CD14-positive monocyte (primary cell): ENCODE results near the gene NECTIN1. TPM values are rescaled to one million over a fixed set of nuclear protein-coding genes. Genes with fewer than 3 reads are reported as not detected.

Experiments
- DNase-seq, 3 donors: peaks; one replicate each; pipeline ENCODE4 v3.0.0-alpha.2; 2011 to 2022
- H2AFZ ChIP-seq: 2 replicates; pipeline ENCODE4 v1.6.0; 2012; ENCODE audit warnings: mild to moderate bottlenecking, low read depth, low read length, inconsistent platforms; ENCODE audit not compliant: insufficient read depth, poor library complexity, severe bottlenecking
- H3K27ac ChIP-seq, 2 donors: 1 replicate in 1 of 2; 2 replicates in 1 of 2; pipeline ENCODE4 v1.5.1; 2012 to 2013; ENCODE audit warnings: low read length in 2 of 2, control low read depth in 1 of 2, inconsistent platforms in 1 of 2, low read depth in 1 of 2, mild to moderate bottlenecking in 1 of 2
- H3K27me3 ChIP-seq, 2 donors: one replicate each; pipeline versions ENCODE4 v1.6.0 to v1.6.1; 2011 to 2013; ENCODE audit warnings: low read length in 2 of 2; ENCODE audit not compliant: control insufficient read depth in 2 of 2, insufficient read depth in 2 of 2
- H3K36me3 ChIP-seq, 2 donors: replicated peaks in 1 of 2; 1 replicate in 1 of 2; 2 replicates in 1 of 2; pipeline versions ENCODE4 v1.5.1 to v1.6.1; 2012 to 2013; ENCODE audit warnings: low read length in 2 of 2, control low read depth in 1 of 2, inconsistent platforms in 1 of 2, mild to moderate bottlenecking in 1 of 2; ENCODE audit not compliant: insufficient read depth in 2 of 2, control insufficient read depth in 1 of 2
- H3K4me1 ChIP-seq, 2 donors: 1 replicate in 1 of 2; 2 replicates in 1 of 2; pipeline versions ENCODE4 v1.5.1 to v1.6.1; 2012 to 2013; ENCODE audit warnings: low read length in 2 of 2, control low read depth in 1 of 2, inconsistent platforms in 1 of 2, mild to moderate bottlenecking in 1 of 2, moderate library complexity in 1 of 2; ENCODE audit not compliant: insufficient read depth in 2 of 2, control insufficient read depth in 1 of 2
- H3K4me2 ChIP-seq: replicated peaks from 2 replicates; pipeline ENCODE3; 2012; ENCODE audit warnings: low read length, moderate library complexity, mild to moderate bottlenecking; ENCODE audit not compliant: poor library complexity, severe bottlenecking; ENCODE audit errors: extremely low read depth
- H3K4me3 ChIP-seq, 3 experiments: fragments of 200-600 bp in 1 of 3; sonication (generic) in 1 of 3; replicated peaks in 1 of 3; 1 replicate in 2 of 3; 2 replicates in 1 of 3; pipeline ENCODE4 v1.5.1; 2011 to 2013; ENCODE audit warnings: low read length in 3 of 3, mild to moderate bottlenecking in 3 of 3, control low read depth in 2 of 3, low read depth in 2 of 3, inconsistent platforms in 1 of 3, moderate library complexity in 1 of 3
- H3K79me2 ChIP-seq: 2 replicates; pipeline ENCODE4 v1.6.0; 2012; ENCODE audit warnings: mild to moderate bottlenecking, control low read depth, inconsistent platforms, low read length, moderate library complexity; ENCODE audit not compliant: insufficient read depth
- H3K9ac ChIP-seq: 2 replicates; pipeline ENCODE4 v1.6.0; 2017; ENCODE audit warnings: low read length, mild to moderate bottlenecking; ENCODE audit not compliant: insufficient read depth, poor library complexity, severe bottlenecking
- H3K9me3 ChIP-seq, 2 donors: replicated peaks in 1 of 2; 1 replicate in 1 of 2; 2 replicates in 1 of 2; pipeline versions ENCODE4 v1.5.1 to v1.6.1; 2012 to 2013; ENCODE audit warnings: low read length in 2 of 2, control low read depth in 1 of 2; ENCODE audit not compliant: control insufficient read depth in 1 of 2, insufficient read depth in 1 of 2
- H4K20me1 ChIP-seq: 2 replicates; pipeline ENCODE4 v1.6.0; 2012; ENCODE audit warnings: mild to moderate bottlenecking, low read length, control low read depth, moderate library complexity; ENCODE audit not compliant: insufficient read depth
- H3K27ac Mint-ChIP-seq, 7 donors: one replicate each; pipeline ENCODE4 v1.8.0; 2020; ENCODE audit warnings: mild to moderate bottlenecking in 7 of 7, mixed read lengths in 7 of 7, moderate library complexity in 6 of 7, inconsistent platforms in 2 of 7
- H3K27me3 Mint-ChIP-seq, 3 donors: one replicate each; pipeline ENCODE4 v1.8.0; 2021 to 2022; ENCODE audit warnings: low read depth in 3 of 3, mild to moderate bottlenecking in 3 of 3, mixed read lengths in 3 of 3, moderate library complexity in 3 of 3, inconsistent platforms in 1 of 3
- H3K36me3 Mint-ChIP-seq, 2 donors: one replicate each; pipeline ENCODE4 v1.8.0; 2020; ENCODE audit warnings: mixed read lengths in 2 of 2, inconsistent platforms in 1 of 2, mild to moderate bottlenecking in 1 of 2
- H3K4me1 Mint-ChIP-seq: one replicate; pipeline ENCODE4 v1.8.0; 2020; ENCODE audit warnings: mild to moderate bottlenecking, mixed read lengths
- H3K4me3 Mint-ChIP-seq, 2 donors: one replicate each; pipeline ENCODE4 v1.8.0; 2020; ENCODE audit warnings: mild to moderate bottlenecking in 2 of 2, mixed read lengths in 2 of 2, moderate library complexity in 1 of 2
- H3K9me3 Mint-ChIP-seq, 7 donors: one replicate each; pipeline ENCODE4 v1.8.0; 2020 to 2022; ENCODE audit warnings: mixed read lengths in 7 of 7, mild to moderate bottlenecking in 6 of 7, moderate library complexity in 6 of 7, inconsistent platforms in 2 of 7
- CTCF ChIP-seq: fragments of 200-600 bp; IDR thresholded peaks from one replicate; pipeline ENCODE4 v1.8.0; 2022; ENCODE audit warnings: antibody characterized with exemption, mild to moderate bottlenecking
- WGBS: methylation state at CpG from one replicate; pipeline ENCODE4 v1.1.5; 2013; ENCODE audit warnings: missing lambda C conversion rate; ENCODE audit not compliant: insufficient coverage; 5-methylcytosine and 5-hydroxymethylcytosine counted together
- intact Hi-C, 2 donors: fragments of 100-400 bp; cut with micrococcal nuclease; formaldehyde crosslinking; loops; one replicate each; pipeline versions ENCODE4 v1.15.0 to v1.15.1; 2023
- polyA plus RNA-seq, 3 donors: library from polyadenylated mRNA; depleted of rRNA in 1 of 3; unstranded in 2 of 3; stranded (reverse) in 1 of 3; fragments of 300-500 nt in 2 of 3; fragments of >200 nt in 1 of 3; fragmentation: Illumina TruSeq in 2 of 3; gene quantifications; 1 replicate in 2 of 3; 2 replicates in 1 of 3; pipeline ENCODE4 v1.2.3, GENCODE V29; 2012 to 2021

The NECTIN1 gene
- polyA plus RNA-seq, 3 donors = 0.53 to 8.3 (median 0.85) TPM

GRCh38 chr11:119624629-119625028, 104.4 kb downstream of the NECTIN1 start:
- Histone ChIP-seq H3K27me3 (no peaks in the 10 kb centered on the region), H3K9ac (no peak overlapping the region), H3K4me3 (no peak overlapping the region), H4K20me1 (no peaks in the 10 kb centered on the region), H3K79me2 (no peaks in the 10 kb centered on the region), H2AFZ (no peak overlapping the region), H3K9me3 (no peaks in the 10 kb centered on the region), H3K27ac (no peak overlapping the region), H3K36me3 (no peaks in the 10 kb centered on the region), H3K4me2 (no peak overlapping the region), H3K4me1 (peaks cover 12 to 13% of the 10 kb centered on the region in 2 donors)
- no peak overlapping the region for H3K4me3 Mint-ChIP-seq
- H3K27me3 Mint-ChIP-seq = peaks cover 2 to 7% (median 6%) of the 10 kb centered on the region in 3 donors
- H3K27ac Mint-ChIP-seq = no peak overlapping the region
- peaks cover 0 to 1% (median 0%) of the 10 kb centered on the region in 7 donors for H3K9me3 Mint-ChIP-seq
- H3K4me1 Mint-ChIP-seq = peaks cover 17% of the 10 kb centered on the region
- intact Hi-C loops = loop anchor here in 1 of 2 donors (10.0 kb wide), 1 partner anchor 140 kb away; no protein-coding TSS in a partner anchor
- no peaks in the 10 kb centered on the region for H3K36me3 Mint-ChIP-seq
- DNase-seq = no peak
- WGBS = 94% methylated on average over 5 of the region's 6 CpGs
- no peak for TF ChIP-seq CTCF

GRCh38 chr11:119624102-119624615, 104.8 kb downstream of the NECTIN1 start:
- Mint-ChIP-seq H3K4me1 (peaks cover 21% of the 10 kb centered on the region), H3K4me3 (no peak overlapping the region), H3K9me3 (peaks cover 0 to 1% (median 0%) of the 10 kb centered on the region in 7 donors), H3K36me3 (no peaks in the 10 kb centered on the region), H3K27ac (no peak overlapping the region), H3K27me3 (peaks cover 2 to 9% (median 4%) of the 10 kb centered on the region in 3 donors)
- no peaks in the 10 kb centered on the region for H3K27me3 ChIP-seq
- H3K36me3 ChIP-seq = no peaks in the 10 kb centered on the region
- intact Hi-C loops = loop anchor here in 1 of 2 donors (10.0 kb wide), 1 partner anchor 139 kb away; no protein-coding TSS in a partner anchor
- peak; percentile 84 for TF ChIP-seq CTCF
- no peak overlapping the region for H3K9ac ChIP-seq
- no peak for DNase-seq
- no peak overlapping the region for H2AFZ ChIP-seq
- H3K4me3 ChIP-seq = no peak overlapping the region
- H4K20me1 ChIP-seq = no peaks in the 10 kb centered on the region
- 41% methylated on average over 4 of the region's 9 CpGs for WGBS
- peaks cover 14 to 15% of the 10 kb centered on the region in 2 donors for H3K4me1 ChIP-seq
- no peak overlapping the region for H3K27ac ChIP-seq
- H3K79me2 ChIP-seq = no peaks in the 10 kb centered on the region
- no peaks in the 10 kb centered on the region for H3K9me3 ChIP-seq
- H3K4me2 ChIP-seq = no peak overlapping the region
